Endothelial cell (in vitro differentiated cells): ENCODE measurements around the gene HOXA7. TPM values are rescaled to one million over a fixed set of nuclear protein-coding genes. Genes with fewer than 3 reads are reported as not detected.

ENCODE experiments used
- DNase-seq: peaks from one replicate; pipeline ENCODE4 v3.0.0; 2021; ENCODE audit warnings: low spot score
- H3K27ac Mint-ChIP-seq: one replicate; pipeline ENCODE4 v1.8.0; 2021; ENCODE audit warnings: mixed read lengths, inconsistent platforms; ENCODE audit not compliant: unreplicated experiment
- H3K27me3 Mint-ChIP-seq: one replicate; pipeline ENCODE4 v1.8.0; 2021; ENCODE audit warnings: mild to moderate bottlenecking, moderate library complexity, mixed read lengths, inconsistent platforms; ENCODE audit not compliant: unreplicated experiment
- H3K36me3 Mint-ChIP-seq: one replicate; pipeline ENCODE4 v1.8.0; 2021; ENCODE audit warnings: mild to moderate bottlenecking, low read depth, mixed read lengths, inconsistent platforms; ENCODE audit not compliant: unreplicated experiment
- H3K4me1 Mint-ChIP-seq: one replicate; pipeline ENCODE4 v1.8.0; 2021; ENCODE audit warnings: mild to moderate bottlenecking, mixed read lengths, inconsistent platforms; ENCODE audit not compliant: unreplicated experiment
- H3K4me3 Mint-ChIP-seq: one replicate; pipeline ENCODE4 v1.8.0; 2021; ENCODE audit warnings: mild to moderate bottlenecking, mixed read lengths, inconsistent platforms; ENCODE audit not compliant: unreplicated experiment
- H3K9me3 Mint-ChIP-seq: one replicate; pipeline ENCODE4 v1.8.0; 2021; ENCODE audit warnings: mixed read lengths, inconsistent platforms; ENCODE audit not compliant: unreplicated experiment
- CTCF ChIP-seq: fragments of 200-600 bp; sonication (generic); IDR thresholded peaks from one replicate; pipeline ENCODE4 v1.5.0; 2021; ENCODE audit warnings: antibody characterized with exemption; ENCODE audit not compliant: unreplicated experiment
- total RNA-seq: library from RNA; stranded (reverse); fragmentation: NEBNext Ultra II Directional; extraction: Animal tissue kit (Norgen Biotek cat#: 25700); gene quantifications from one replicate; pipeline ENCODE4 v1.2.1, GENCODE V29; 2021; ENCODE audit not compliant: unreplicated experiment

HOXA7 gene
- total RNA-seq, 1 donor from 2014 or later: not detected

- DNase-seq: peak; percentile 93
- Mint-ChIP-seq H3K4me3 (no peak overlapping the region), H3K27me3 (peaks cover 36% of the 10 kb centered on the region), H3K9me3 (no peaks in the 10 kb centered on the region), H3K4me1 (peaks cover 13% of the 10 kb centered on the region), H3K36me3 (peaks cover 5% of the 10 kb centered on the region), H3K27ac (no peak overlapping the region)
- peak; percentile 100 for TF ChIP-seq CTCF
Measured at GRCh38 chr7:27160546-27161213, 4.2 kb upstream of the HOXA7 start.

GRCh38 chr7:27160145-27160545 lies 3.7 kb upstream of the HOXA7 start:
- H3K36me3 Mint-ChIP-seq: peaks cover 3% of the 10 kb centered on the region
- peaks cover 14% of the 10 kb centered on the region for H3K4me1 Mint-ChIP-seq
- no peaks in the 10 kb centered on the region for H3K9me3 Mint-ChIP-seq
- no peak overlapping the region for H3K27ac Mint-ChIP-seq
- no peak for TF ChIP-seq CTCF
- no peak overlapping the region for H3K4me3 Mint-ChIP-seq
- DNase-seq: no peak
- peaks cover 38% of the 10 kb centered on the region for H3K27me3 Mint-ChIP-seq

GRCh38 chr7:27159266-27160144 lies 3.0 kb upstream of the HOXA7 start:
- Mint-ChIP-seq H3K27ac (no peak overlapping the region), H3K27me3 (peaks cover 41% of the 10 kb centered on the region), H3K4me1 (peaks cover 17% of the 10 kb centered on the region), H3K4me3 (peak overlapping the region; percentile 1), H3K36me3 (peaks cover 3% of the 10 kb centered on the region), H3K9me3 (no peaks in the 10 kb centered on the region)
- no peak for TF ChIP-seq CTCF
- DNase-seq: no peak

- H3K4me3 Mint-ChIP-seq: no peak overlapping the region
- peaks cover 13% of the 10 kb centered on the region for H3K4me1 Mint-ChIP-seq
- no peak for TF ChIP-seq CTCF
- no peaks in the 10 kb centered on the region for H3K9me3 Mint-ChIP-seq
- no peak for DNase-seq
- H3K36me3 Mint-ChIP-seq: peaks cover 3% of the 10 kb centered on the region
- peaks cover 41% of the 10 kb centered on the region for H3K27me3 Mint-ChIP-seq
- no peak overlapping the region for H3K27ac Mint-ChIP-seq
Measured at GRCh38 chr7:27158436-27159265, 2.2 kb upstream of the HOXA7 start.
